Measurements from ENCODE around the gene PPP2R1A. TPM values are rescaled to one million over a fixed set of nuclear protein-coding genes. Genes with fewer than 3 reads are reported as not detected.
A peak's percentile ranks its signal among the peaks of the same experiment; 100 is the strongest.
"Not testable (repeated sequence)": the region's sequence is repeated elsewhere in the genome, so short reads cannot be mapped to it uniquely, and the experiment has no call there.

Gene PPP2R1A
- total RNA-seq, 1 experiment from 2014 or later: 164 TPM

GRCh38 chr19:52200755-52201391, 11.0 kb downstream of the PPP2R1A start:
- not testable (repeated sequence) for DNase-seq (ENCODE audit: low read depth)

DNA sequence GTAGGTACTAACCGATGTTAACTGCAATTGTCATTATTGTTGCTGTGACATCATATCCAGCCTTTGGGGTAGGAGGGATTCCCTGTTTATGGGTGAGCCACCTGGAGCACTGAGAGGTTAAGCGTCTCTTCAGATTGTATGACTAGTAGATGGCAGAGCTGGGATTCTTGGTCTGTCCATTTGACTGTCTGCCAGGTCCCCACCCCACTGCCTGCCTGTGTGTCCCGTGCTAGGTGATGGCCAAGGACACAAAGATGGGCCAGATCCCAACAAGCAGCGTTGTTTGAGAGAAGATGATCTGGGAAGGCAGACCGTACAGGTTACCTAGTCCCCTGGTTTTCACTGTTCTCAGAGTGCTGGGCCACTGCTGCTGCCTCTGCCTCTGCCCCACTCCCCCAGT, 16.6 kb downstream of the PPP2R1A start:
- DNase-seq (ENCODE audit: low read depth): no peak

GRCh38 chr19:52211203-52211602, 21.4 kb downstream of the PPP2R1A start:
- no peak for DNase-seq (ENCODE audit: low read depth)

DNA sequence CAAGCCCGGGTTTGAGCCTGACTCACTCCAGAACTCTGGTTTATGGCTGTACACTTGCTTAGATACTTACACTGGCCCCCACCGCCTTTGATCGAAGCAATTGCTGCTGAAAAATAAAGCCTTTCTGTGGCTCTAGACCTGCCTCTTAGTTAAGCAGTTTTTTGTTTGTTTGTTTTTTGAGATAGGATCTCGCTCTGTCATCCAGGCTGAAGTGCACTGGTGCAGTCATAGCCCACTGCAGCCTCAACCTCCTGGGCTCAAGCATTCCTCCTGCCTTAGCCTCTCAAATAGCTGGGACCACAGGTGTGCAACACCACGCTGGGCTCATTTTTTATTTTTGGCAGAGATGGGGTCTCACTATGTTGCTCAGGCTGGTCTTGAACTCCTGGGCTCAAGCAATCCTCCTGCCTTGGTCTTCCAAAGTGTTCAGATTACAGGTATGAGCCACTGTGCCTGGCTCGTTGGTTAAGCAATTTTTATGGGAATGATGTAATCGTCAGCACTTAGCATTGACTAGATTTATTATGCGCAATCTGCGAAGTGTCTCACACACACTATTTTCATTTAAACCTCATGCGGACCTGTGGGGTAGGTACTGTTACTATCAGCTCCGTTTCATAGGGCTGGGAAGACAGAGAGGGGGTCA, 22.2 kb downstream of the PPP2R1A start:
- DNase-seq (ENCODE audit: low read depth): no peak

DNA sequence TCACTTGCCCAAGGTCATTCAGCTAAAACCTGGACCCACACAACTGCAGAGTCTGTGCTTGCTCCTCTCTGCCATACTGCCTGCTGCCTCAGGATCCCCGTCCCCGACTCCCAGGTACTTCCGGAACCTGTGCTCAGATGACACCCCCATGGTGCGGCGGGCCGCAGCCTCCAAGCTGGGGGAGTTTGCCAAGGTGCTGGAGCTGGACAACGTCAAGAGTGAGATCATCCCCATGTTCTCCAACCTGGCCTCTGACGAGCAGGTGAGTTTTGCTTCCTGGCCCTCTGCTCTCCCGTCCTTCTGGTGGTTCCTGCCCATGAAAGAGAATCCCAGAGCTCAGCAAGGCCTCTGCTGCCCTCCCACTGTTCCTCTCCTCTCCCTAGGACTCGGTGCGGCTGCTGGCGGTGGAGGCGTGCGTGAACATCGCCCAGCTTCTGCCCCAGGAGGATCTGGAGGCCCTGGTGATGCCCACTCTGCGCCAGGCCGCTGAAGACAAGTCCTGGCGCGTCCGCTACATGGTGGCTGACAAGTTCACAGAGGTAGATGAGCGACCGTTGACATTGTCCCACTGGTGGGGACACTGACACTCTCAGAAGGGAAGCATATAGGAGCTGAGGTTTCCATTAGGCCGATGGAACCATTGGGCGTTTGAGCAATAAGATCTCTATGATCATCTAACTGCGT, 22.9 kb downstream of the PPP2R1A start:
- no peak for DNase-seq (ENCODE audit: low read depth)

GRCh38 chr19:52214241-52214640, 24.4 kb downstream of the PPP2R1A start:
- DNase-seq (ENCODE audit: low read depth): no peak

GRCh38 chr19:52216401-52216800, 26.5 kb downstream of the PPP2R1A start:
- no peak for DNase-seq (ENCODE audit: low read depth)

DNA sequence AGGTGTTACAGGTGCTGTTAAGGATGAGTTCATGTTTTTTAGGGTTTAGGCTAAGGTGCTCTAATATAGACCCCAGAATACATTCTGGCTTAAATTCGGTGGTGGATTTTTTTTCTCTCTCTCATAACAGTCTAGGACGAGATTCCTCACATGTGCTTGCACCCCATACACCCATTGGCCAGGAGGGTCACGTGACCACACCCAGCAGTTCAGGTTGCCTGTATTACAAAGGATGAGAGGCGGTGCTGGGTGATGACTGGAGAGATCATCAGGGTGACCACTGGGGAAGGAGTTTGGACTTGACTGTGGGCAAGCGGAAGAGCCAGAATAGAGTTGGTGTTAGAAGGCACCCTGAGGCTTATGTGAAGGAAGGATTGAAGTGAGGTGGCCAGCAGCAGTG, 27.7 kb downstream of the PPP2R1A start:
- no peak for DNase-seq (ENCODE audit: low read depth)

DNA sequence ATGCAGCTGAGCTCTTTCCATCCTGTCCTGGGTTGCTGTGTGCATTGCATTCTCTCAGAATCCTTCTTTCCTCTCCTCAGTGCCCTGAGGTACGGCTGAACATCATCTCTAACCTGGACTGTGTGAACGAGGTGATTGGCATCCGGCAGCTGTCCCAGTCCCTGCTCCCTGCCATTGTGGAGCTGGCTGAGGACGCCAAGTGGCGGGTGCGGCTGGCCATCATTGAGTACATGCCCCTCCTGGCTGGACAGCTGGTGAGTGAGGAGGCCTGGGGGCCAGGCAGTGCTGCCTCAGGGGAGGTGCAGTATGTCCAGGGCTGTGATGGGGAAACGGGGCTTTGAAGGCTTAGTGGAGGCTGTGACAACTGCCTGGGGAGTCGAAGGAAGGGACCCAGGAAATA, 29.8 kb downstream of the PPP2R1A start:
- DNase-seq (ENCODE audit: low read depth): no peak

DNA sequence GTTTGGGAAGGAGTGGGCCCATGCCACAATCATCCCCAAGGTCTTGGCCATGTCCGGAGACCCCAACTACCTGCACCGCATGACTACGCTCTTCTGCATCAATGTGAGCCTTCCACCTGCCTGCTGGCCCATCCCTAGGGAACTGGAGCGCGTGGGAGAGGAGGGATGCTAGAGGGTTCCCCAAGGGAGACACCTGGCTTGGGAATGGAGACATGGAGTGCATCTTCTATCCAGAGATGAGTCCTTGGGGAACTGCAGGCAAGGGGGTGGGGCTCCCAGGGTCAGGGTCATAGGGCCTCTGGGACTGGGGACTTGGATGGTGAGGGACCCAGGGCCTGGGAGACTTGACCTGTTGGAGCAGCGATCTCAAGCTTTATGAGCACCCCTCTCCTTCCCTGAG, 31.2 kb downstream of the PPP2R1A start:
- DNase-seq (ENCODE audit: low read depth): no peak

DNA sequence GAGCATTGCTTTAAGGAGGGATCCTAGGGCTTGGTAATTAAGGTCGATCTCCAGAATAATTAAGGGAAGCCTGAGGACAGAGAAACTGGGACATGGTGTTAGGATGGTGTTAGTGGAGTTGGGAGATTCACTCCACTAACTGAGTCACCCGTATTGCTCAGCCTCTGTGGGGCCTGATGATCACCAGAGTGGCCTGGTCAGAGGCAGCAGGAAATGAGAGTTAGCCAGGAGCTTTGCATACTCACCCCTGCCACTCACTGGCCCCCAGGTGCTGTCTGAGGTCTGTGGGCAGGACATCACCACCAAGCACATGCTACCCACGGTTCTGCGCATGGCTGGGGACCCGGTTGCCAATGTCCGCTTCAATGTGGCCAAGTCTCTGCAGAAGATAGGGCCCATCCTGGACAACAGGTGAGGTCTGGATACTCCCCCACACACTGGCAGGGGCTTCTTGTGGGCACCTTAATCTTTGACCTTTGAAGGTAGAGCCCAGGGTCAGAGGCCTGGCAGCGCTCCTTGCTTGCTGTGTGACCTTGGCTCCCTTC, 32.1 kb downstream of the PPP2R1A start:
- DNase-seq (ENCODE audit: low read depth): no peak

GRCh38 chr19:52224211-52224610, 34.4 kb downstream of the PPP2R1A start:
- no peak for DNase-seq (ENCODE audit: low read depth)

GRCh38 chr19:52226652-52227051, 36.8 kb downstream of the PPP2R1A start:
- DNase-seq (ENCODE audit: low read depth): no peak

DNA sequence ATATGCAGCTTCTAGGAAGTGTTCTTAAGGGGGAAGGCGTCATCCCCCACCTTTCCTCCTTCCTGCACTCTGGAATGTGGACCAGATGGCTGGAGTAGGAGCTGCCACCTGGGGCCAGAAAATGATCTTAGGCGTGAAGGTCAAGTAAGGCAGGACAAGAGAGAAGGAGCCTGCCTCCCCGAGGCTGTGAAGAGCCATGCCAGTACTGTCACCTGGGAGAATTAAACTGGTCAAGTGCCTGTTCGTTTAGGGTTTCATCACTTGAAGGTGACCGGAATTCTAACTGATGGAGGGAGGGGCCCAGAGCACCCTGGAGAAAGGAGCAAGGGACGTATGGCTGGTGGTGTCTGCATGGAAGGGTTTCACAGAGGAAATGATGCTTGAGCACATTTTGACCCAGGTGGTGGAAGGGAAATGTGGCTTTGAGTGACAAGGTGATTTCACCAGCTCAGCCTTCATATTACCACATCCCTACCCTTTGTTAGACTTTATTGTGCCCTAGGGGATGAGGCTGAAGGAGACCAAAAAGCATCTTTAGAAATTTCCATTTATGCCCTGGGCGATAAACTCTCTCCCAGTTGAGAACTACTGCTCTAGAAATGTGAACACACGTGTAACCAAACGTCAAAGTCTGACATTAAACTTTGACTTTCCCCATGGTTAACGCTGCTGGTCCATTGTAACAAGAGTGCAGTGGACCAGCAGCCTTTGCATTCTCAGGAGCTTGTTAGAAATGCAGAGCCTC, 37.5 kb downstream of the PPP2R1A start:
- DNase-seq (ENCODE audit: low read depth): no peak

DNA sequence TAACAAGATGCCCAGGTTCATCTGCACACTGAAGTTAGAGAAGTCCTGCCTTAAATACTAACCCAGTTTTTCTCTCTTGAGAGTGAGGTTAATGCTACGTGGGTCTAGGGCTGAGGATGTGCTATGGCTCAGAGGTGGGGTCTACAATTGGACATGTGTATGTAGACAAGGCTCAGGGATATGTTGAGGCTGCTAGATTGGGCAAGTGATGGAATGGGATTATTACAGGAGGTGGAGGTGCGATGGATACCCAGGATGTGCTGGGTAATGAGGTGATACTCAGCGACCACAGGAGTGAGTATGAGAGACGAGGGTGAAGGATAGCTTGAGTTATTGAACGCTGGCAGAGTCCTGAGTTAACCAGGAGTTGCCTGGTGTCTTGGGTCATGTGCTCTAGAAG, 38.1 kb downstream of the PPP2R1A start:
- DNase-seq (ENCODE audit: low read depth): no peak

GRCh38 chr19:52229524-52229923, 39.7 kb downstream of the PPP2R1A start:
- no peak for DNase-seq (ENCODE audit: low read depth)

DNA sequence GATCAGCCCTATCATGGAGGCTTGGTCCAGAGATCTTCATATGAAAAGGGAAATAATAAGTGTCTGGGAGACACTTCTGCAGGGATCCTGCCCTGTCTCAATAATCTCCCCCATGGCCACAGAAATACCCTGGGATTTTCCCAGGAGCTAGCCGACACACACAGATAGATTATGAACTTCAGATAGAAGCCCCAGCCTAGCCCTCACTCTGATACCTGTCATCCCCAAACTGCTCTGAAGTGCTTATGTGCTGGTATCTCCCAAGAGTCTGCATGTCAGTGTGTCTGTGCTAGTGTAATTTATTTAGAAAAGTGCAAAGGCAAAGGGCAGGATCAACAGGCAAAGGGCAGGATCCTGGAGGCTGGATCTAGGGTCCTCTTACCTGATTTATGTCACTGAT, 40.8 kb downstream of the PPP2R1A start:
- no peak for DNase-seq (ENCODE audit: low read depth)

DNA sequence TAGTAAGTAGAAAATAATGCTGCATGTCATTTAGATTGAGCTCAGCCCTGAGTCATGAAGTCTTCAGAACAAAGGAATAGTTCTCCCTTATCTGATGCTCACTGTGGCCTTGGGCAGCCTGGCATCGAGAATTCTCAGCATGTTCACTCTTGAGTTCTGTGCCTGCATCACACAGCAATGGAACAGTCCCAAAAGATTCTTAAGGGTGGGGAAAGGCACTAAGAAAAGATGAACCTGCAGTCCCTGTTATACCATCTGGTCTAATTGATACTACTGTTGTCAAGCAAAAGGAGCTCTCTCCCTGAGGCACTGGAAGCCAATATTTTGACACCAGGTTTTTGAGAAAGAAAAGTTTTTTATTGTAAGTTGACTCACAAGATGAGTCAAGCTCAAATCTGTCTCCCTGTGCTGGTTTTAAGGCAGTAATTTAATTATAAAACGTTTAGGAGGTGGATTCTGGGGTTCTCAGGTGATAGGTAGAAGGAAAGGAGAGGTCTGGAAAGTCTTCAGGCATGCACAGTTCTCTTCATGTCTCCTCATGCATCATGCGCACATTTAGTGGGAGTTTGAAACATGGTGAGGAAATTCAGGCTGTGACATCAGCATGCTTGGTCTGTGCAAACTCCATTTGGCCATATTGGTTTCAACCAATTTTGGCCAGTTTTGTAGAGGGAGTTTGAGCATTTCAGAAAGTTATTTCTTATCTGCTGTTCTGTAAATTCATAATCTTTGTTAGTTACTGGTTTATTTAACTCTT, 41.5 kb downstream of the PPP2R1A start:
- no peak for DNase-seq (ENCODE audit: low read depth)

DNA sequence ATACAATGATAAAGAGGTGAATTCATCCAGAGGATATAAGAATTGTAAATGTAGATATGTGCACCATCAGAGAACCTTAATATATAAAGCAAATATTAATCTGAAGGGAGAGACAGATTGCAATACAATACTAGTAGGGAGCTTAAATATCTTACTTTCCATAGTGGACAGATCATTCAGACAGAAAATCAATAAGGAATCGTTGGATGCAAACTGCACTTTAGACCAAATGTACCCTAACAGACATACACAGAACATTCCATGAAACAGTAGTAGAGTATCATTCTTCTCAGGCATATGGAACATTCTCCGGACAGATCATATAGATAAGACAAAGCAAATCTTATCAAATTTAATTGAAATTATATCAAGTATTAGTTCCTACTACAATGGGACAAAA, 44.6 kb downstream of the PPP2R1A start:
- DNase-seq (ENCODE audit: low read depth): no peak

- no peak for DNase-seq (ENCODE audit: low read depth)
These were observed 47.3 kb downstream of the PPP2R1A start for GRCh38 chr19:52237197-52237596.

GRCh38 chr19:52237771-52238400, 48.0 kb downstream of the PPP2R1A start:
- peak; percentile 55 for DNase-seq (ENCODE audit: low read depth)
